Fibroblast of skin of right quadriceps (primary cell): Measurements from ENCODE around the gene ELF1.
A peak's percentile ranks its signal among the peaks of the same experiment; 100 is the strongest.

Source experiments
- DNase-seq: peaks from one replicate; pipeline ENCODE4 v3.0.0-alpha.2; 2013

ELF1 gene

GRCh38 chr13:41005704-41006103 lies 13.4 kb downstream of the ELF1 start:
- no peak for DNase-seq

- peak; percentile 26 for DNase-seq
Measured at GRCh38 chr13:41004875-41005693, 14.0 kb downstream of the ELF1 start.

- no peak for DNase-seq
Measured at GRCh38 chr13:41002606-41003005, 16.5 kb downstream of the ELF1 start.

- DNase-seq, result no peak
Measured at GRCh38 chr13:41001695-41002094, 17.4 kb downstream of the ELF1 start.

- DNase-seq, result no peak
Measured at GRCh38 chr13:40999416-40999815, 19.7 kb downstream of the ELF1 start.

- DNase-seq, result no peak
Measured at GRCh38 chr13:40996426-40997092, 22.6 kb downstream of the ELF1 start.

- DNase-seq, result no peak
Measured at GRCh38 chr13:40995997-40996396, 23.1 kb downstream of the ELF1 start.

GRCh38 chr13:40994581-40995230 lies 24.4 kb downstream of the ELF1 start:
- no peak for DNase-seq

- no peak for DNase-seq
Measured at GRCh38 chr13:40993987-40994386, 25.1 kb downstream of the ELF1 start.

GRCh38 chr13:40992678-40993518 lies 26.2 kb downstream of the ELF1 start:
- DNase-seq, result no peak

GRCh38 chr13:40987606-40988280 lies 31.4 kb downstream of the ELF1 start:
- peak; percentile 8 for DNase-seq

GRCh38 chr13:40986101-40986856 lies 32.8 kb downstream of the ELF1 start:
- no peak for DNase-seq

GRCh38 chr13:40985381-40986100 lies 33.6 kb downstream of the ELF1 start:
- DNase-seq, result no peak

GRCh38 chr13:40984668-40985366 lies 34.3 kb downstream of the ELF1 start:
- no peak for DNase-seq

- DNase-seq, result no peak
Measured at GRCh38 chr13:40983725-40984667, 35.1 kb downstream of the ELF1 start.

- no peak for DNase-seq
Measured at GRCh38 chr13:40983259-40983658, 35.9 kb downstream of the ELF1 start.

- no peak for DNase-seq
Measured at GRCh38 chr13:40982772-40983171, 36.3 kb downstream of the ELF1 start.

- no peak for DNase-seq
Measured at GRCh38 chr13:40981949-40982348, 37.2 kb downstream of the ELF1 start.

GRCh38 chr13:40981361-40981760 lies 37.8 kb downstream of the ELF1 start:
- peak; percentile 6 for DNase-seq
